Raji (cell line): ENCODE measurements around the gene PITHD1.

Experiments used
- POLR2A ChIP-seq: IDR thresholded peaks from 2 replicates; pipeline ENCODE4 v1.6.1; 2011; ENCODE audit warnings: low read depth, low read length, control low read depth; ENCODE audit not compliant: insufficient read depth

PITHD1 gene

GRCh38 chr1:23777979-23778814, at the start of gene PITHD1:
TSS of gene PITHD1 (plus strand) at chr1:23778418. CDS start at chr1:23778516, 98 bp downstream.
- peak; percentile 98 for TF ChIP-seq POLR2A

GRCh38 chr1:23732363-23733224, 45.6 kb upstream of the PITHD1 start:
- TF ChIP-seq POLR2A: no peak

GRCh38 chr1:23736437-23737134, 41.6 kb upstream of the PITHD1 start:
- no peak for TF ChIP-seq POLR2A

- TF ChIP-seq POLR2A: no peak
These were observed 36.6 kb upstream of the PITHD1 start for GRCh38 chr1:23741609-23742008.

- no peak for TF ChIP-seq POLR2A
These were observed 35.4 kb upstream of the PITHD1 start for GRCh38 chr1:23742670-23743286.

GRCh38 chr1:23743287-23744152, 34.7 kb upstream of the PITHD1 start, which contains the start of gene ELOA:
TSS of gene ELOA (plus strand) at chr1:23743471. CDS start at chr1:23743504, 33 bp downstream.
- TF ChIP-seq POLR2A: peak; percentile 97

- TF ChIP-seq POLR2A: no peak
These were observed 32.7 kb upstream of the PITHD1 start for GRCh38 chr1:23745515-23745914.

- no peak for TF ChIP-seq POLR2A
These were observed 30.2 kb upstream of the PITHD1 start for GRCh38 chr1:23748016-23748415.

- no peak for TF ChIP-seq POLR2A
These were observed 27.0 kb upstream of the PITHD1 start for GRCh38 chr1:23751050-23751814.

- no peak for TF ChIP-seq POLR2A
These were observed 26.4 kb upstream of the PITHD1 start for GRCh38 chr1:23751815-23752200.

- TF ChIP-seq POLR2A: no peak
These were observed 25.3 kb upstream of the PITHD1 start for GRCh38 chr1:23752909-23753308.

- no peak for TF ChIP-seq POLR2A
These were observed 21.5 kb upstream of the PITHD1 start for GRCh38 chr1:23756676-23757075.

GRCh38 chr1:23757812-23758211, 20.4 kb upstream of the PITHD1 start:
- TF ChIP-seq POLR2A: no peak
